ENCODE data around the gene PECR. TPM values are rescaled to one million over a fixed set of nuclear protein-coding genes. Genes with fewer than 3 reads are reported as not detected.
"Not testable (repeated sequence)": the region's sequence is repeated elsewhere in the genome, so short reads cannot be mapped to it uniquely, and the experiment has no call there.

The PECR gene
- total RNA-seq, 2 experiments from 2014 or later: 2.3 to 5.3 TPM

- no peak for TF ChIP-seq EZH2phosphoT487 (IDR thresholded peaks at IDR 0.05; ENCODE audit: borderline replicate concordance, low read depth, low read length)
- TF ChIP-seq CTCF (conservative IDR thresholded peaks at IDR 0.05; ENCODE audit: low read length): no peak
- Histone ChIP-seq H3K79me2 (ENCODE audit: insufficient read depth, low read depth, low read length) (no peaks in the 10 kb centered on the region), H3K9me2 (ENCODE audit: insufficient read depth, low read length) (no peaks in the 10 kb centered on the region), H3K4me1 (ENCODE audit: insufficient read depth, low read length, poor library complexity, severe bottlenecking) (no peaks in the 10 kb centered on the region), H3K27ac (ENCODE audit: low read depth, low read length, poor library complexity, severe bottlenecking) (no peak overlapping the region), H3K4me2 (ENCODE audit: low read length) (no peak overlapping the region), H3K4me3 (ENCODE audit: low read depth, low read length, poor library complexity, severe bottlenecking) (no peak overlapping the region), H2AFZ (ENCODE audit: low read length) (no peak overlapping the region), H3K36me3 (ENCODE audit: insufficient read depth, low read length) (peaks cover 18% of the 10 kb centered on the region), H3K9me3 (ENCODE audit: low read length) (no peaks in the 10 kb centered on the region), H4K20me1 (ENCODE audit: insufficient read depth, low read length) (no peaks in the 10 kb centered on the region)
- no TSS peak for BruUV-seq (replicated peaks)
- CTCF ChIA-PET (ENCODE audit: unreplicated experiment): no interaction called here
- POLR2A ChIA-PET: interaction anchor here (0.6 to 1.7 kb wide), 4 partner anchors 10 to 542 kb away, joined by 3 to 6 read pairs (median 3); no protein-coding TSS in a partner anchor
- intact Hi-C loops (cut with micrococcal nuclease; ENCODE audit: unreplicated experiment): no loop called here
- DNase-seq (ENCODE audit: low spot score): no peak
Measured at GRCh38 chr2:215994911-215995310, 86.7 kb downstream of the PECR start.

- POLR2A ChIA-PET; H3K79me2 ChIP-seq (ENCODE audit: insufficient read depth, low read depth, low read length); intact Hi-C loops (cut with micrococcal nuclease; ENCODE audit: unreplicated experiment); H3K4me1 ChIP-seq (ENCODE audit: insufficient read depth, low read length, poor library complexity, severe bottlenecking); H3K4me3 ChIP-seq (ENCODE audit: low read depth, low read length, poor library complexity, severe bottlenecking); H3K27ac ChIP-seq (ENCODE audit: low read depth, low read length, poor library complexity, severe bottlenecking); DNase-seq (ENCODE audit: low spot score); H2AFZ ChIP-seq (ENCODE audit: low read length); BruUV-seq (replicated peaks); H3K4me2 ChIP-seq (ENCODE audit: low read length); H4K20me1 ChIP-seq (ENCODE audit: insufficient read depth, low read length); H3K9me2 ChIP-seq (ENCODE audit: insufficient read depth, low read length); H3K9me3 ChIP-seq (ENCODE audit: low read length); CTCF ChIA-PET (ENCODE audit: unreplicated experiment): not testable (repeated sequence)
- H3K36me3 ChIP-seq (ENCODE audit: insufficient read depth, low read length): peaks cover 18% of the 10 kb centered on the region
Measured at GRCh38 chr2:215988556-215989207, 92.9 kb downstream of the PECR start.

Other genes with a start within 250 kb of the PECR start
- 9.3 and 10.8 TPM in 2 replicates for gene MREG, start 68.3 kb downstream of the PECR start, total RNA-seq (2014; rRNA removed; shearing (Covaris generic))
- gene MREG, start 68.3 kb downstream of the PECR start, total RNA-seq (2022): 5.3 and 5.6 TPM in 2 replicates
- 0.09 and 0.59 TPM in 2 replicates for gene TMEM169, start 110 bp upstream of the PECR start, total RNA-seq (2014; rRNA removed; shearing (Covaris generic))
- gene TMEM169, start 110 bp upstream of the PECR start, total RNA-seq (2022): 0.42 and 0.57 TPM in 2 replicates
- gene XRCC5, start 27.5 kb upstream of the PECR start, total RNA-seq (2014; rRNA removed; shearing (Covaris generic)): 174 and 180 TPM in 2 replicates
- 294 and 344 TPM in 2 replicates for gene XRCC5, start 27.5 kb upstream of the PECR start, total RNA-seq (2022)